Measurements from ENCODE around the gene HOMER2. TPM values are rescaled to one million over a fixed set of nuclear protein-coding genes. Genes with fewer than 3 reads are reported as not detected.

The HOMER2 gene
- polyA plus RNA-seq, 1 experiment = 1.1 TPM

GRCh38 chr15:82946155-82946701 lies 6.3 kb downstream of the HOMER2 start:
- no peak overlapping the region for H3K27ac ChIP-seq (ENCODE audit: low read depth, low read length)
- ChIA-PET CTCF (no interaction called here), POLR2A (no interaction called here)
- H3K27me3 ChIP-seq (ENCODE audit: control insufficient read depth, insufficient read depth, low read length) = peaks cover 14% of the 10 kb centered on the region
- H3K9me3 ChIP-seq (ENCODE audit: control insufficient read depth, insufficient read depth, low read length) = no peaks in the 10 kb centered on the region
- DNase-seq (ENCODE audit: low read depth, low spot score) = no peak
- no peak overlapping the region for H3K4me3 ChIP-seq (ENCODE audit: low read depth, low read length)
- TF ChIP-seq CTCF (IDR thresholded peaks at IDR 0.05; ENCODE audit: low read depth, low read length) = no peak

GRCh38 chr15:82945326-82945725 lies 7.2 kb downstream of the HOMER2 start:
- no peak for DNase-seq (ENCODE audit: low read depth, low spot score)
- no peaks in the 10 kb centered on the region for H3K9me3 ChIP-seq (ENCODE audit: control insufficient read depth, insufficient read depth, low read length)
- no peak overlapping the region for H3K4me3 ChIP-seq (ENCODE audit: low read depth, low read length)
- no peak for TF ChIP-seq CTCF (IDR thresholded peaks at IDR 0.05; ENCODE audit: low read depth, low read length)
- no peak overlapping the region for H3K27ac ChIP-seq (ENCODE audit: low read depth, low read length)
- CTCF ChIA-PET = no interaction called here
- POLR2A ChIA-PET = no interaction called here
- H3K27me3 ChIP-seq (ENCODE audit: control insufficient read depth, insufficient read depth, low read length) = peaks cover 8% of the 10 kb centered on the region

- peaks cover 6% of the 10 kb centered on the region for H3K27me3 ChIP-seq (ENCODE audit: control insufficient read depth, insufficient read depth, low read length)
- no peak for DNase-seq (ENCODE audit: low read depth, low spot score)
- CTCF ChIA-PET = no interaction called here
- POLR2A ChIA-PET = no interaction called here
- no peak overlapping the region for H3K4me3 ChIP-seq (ENCODE audit: low read depth, low read length)
- H3K27ac ChIP-seq (ENCODE audit: low read depth, low read length) = no peak overlapping the region
- H3K9me3 ChIP-seq (ENCODE audit: control insufficient read depth, insufficient read depth, low read length) = no peaks in the 10 kb centered on the region
- TF ChIP-seq CTCF (IDR thresholded peaks at IDR 0.05; ENCODE audit: low read depth, low read length) = no peak
Measured at GRCh38 chr15:82944821-82945220, 7.7 kb downstream of the HOMER2 start.

GRCh38 chr15:82944056-82944455 lies 8.5 kb downstream of the HOMER2 start:
- no peak for TF ChIP-seq CTCF (IDR thresholded peaks at IDR 0.05; ENCODE audit: low read depth, low read length)
- ChIA-PET POLR2A (no interaction called here), CTCF (no interaction called here)

GRCh38 chr15:82943176-82943575 lies 9.3 kb downstream of the HOMER2 start:
- no peaks in the 10 kb centered on the region for H3K9me3 ChIP-seq (ENCODE audit: control insufficient read depth, insufficient read depth, low read length)
- no peak for TF ChIP-seq CTCF (IDR thresholded peaks at IDR 0.05; ENCODE audit: low read depth, low read length)
- ChIA-PET CTCF (no interaction called here), POLR2A (no interaction called here)
- H3K4me3 ChIP-seq (ENCODE audit: low read depth, low read length) = no peak overlapping the region
- DNase-seq (ENCODE audit: low read depth, low spot score) = no peak
- no peak overlapping the region for H3K27ac ChIP-seq (ENCODE audit: low read depth, low read length)
- peaks cover 4% of the 10 kb centered on the region for H3K27me3 ChIP-seq (ENCODE audit: control insufficient read depth, insufficient read depth, low read length)

More at GRCh38 chr15:82944056-82944455, 8.5 kb downstream of the HOMER2 start:
- DNase-seq (ENCODE audit: low read depth, low spot score) = no peak
- Histone ChIP-seq H3K4me3 (ENCODE audit: low read depth, low read length) (no peak overlapping the region), H3K9me3 (ENCODE audit: control insufficient read depth, insufficient read depth, low read length) (no peaks in the 10 kb centered on the region), H3K27me3 (ENCODE audit: control insufficient read depth, insufficient read depth, low read length) (peaks cover 4% of the 10 kb centered on the region), H3K27ac (ENCODE audit: low read depth, low read length) (no peak overlapping the region)
